Spleen (tissue), 11 donors: Measurements from ENCODE around the gene SLC4A1AP. TPM values are rescaled to one million over a fixed set of nuclear protein-coding genes. Genes with fewer than 3 reads are reported as not detected.

Source experiments
- DNase-seq: peaks from one replicate; pipeline ENCODE4 v3.0.0-alpha.2; 2020
- H3K27ac ChIP-seq, 8 donors: fragments of 200-600 bp; sonication (generic) in 7 of 8; 1 replicate in 4 of 8; 2 replicates in 4 of 8; pipeline versions ENCODE4 v1.5.0 to v1.8.0; 2016 to 2021; ENCODE audit warnings: inconsistent platforms in 4 of 8, mild to moderate bottlenecking in 4 of 8, moderate library complexity in 1 of 8
- H3K27me3 ChIP-seq, 7 donors: fragments of 200-600 bp; sonication (generic) in 6 of 7; replicated peaks in 1 of 7; 1 replicate in 4 of 7; 2 replicates in 3 of 7; pipeline versions ENCODE4 v1.5.0 to v1.8.0; 2016 to 2021; ENCODE audit warnings: inconsistent platforms in 3 of 7, mild to moderate bottlenecking in 1 of 7
- H3K36me3 ChIP-seq, 6 donors: fragments of 200-600 bp; sonication (generic) in 5 of 6; 1 replicate in 4 of 6; 2 replicates in 2 of 6; pipeline versions ENCODE4 v1.5.0 to v1.8.0; 2016 to 2021; ENCODE audit warnings: inconsistent platforms in 2 of 6
- H3K4me1 ChIP-seq, 6 donors: fragments of 200-600 bp; sonication (generic) in 5 of 6; 1 replicate in 3 of 6; 2 replicates in 3 of 6; pipeline versions ENCODE4 v1.5.0 to v1.8.0; 2016 to 2021; ENCODE audit warnings: inconsistent platforms in 3 of 6
- H3K4me3 ChIP-seq, 8 donors: fragments of 200-600 bp; sonication (generic) in 7 of 8; 1 replicate in 4 of 8; 2 replicates in 4 of 8; pipeline versions ENCODE4 v1.5.0 to v1.8.0; 2016 to 2021; ENCODE audit warnings: inconsistent platforms in 4 of 8, mild to moderate bottlenecking in 4 of 8, moderate library complexity in 2 of 8
- H3K9me3 ChIP-seq, 8 donors: fragments of 200-600 bp; sonication (generic) in 7 of 8; 1 replicate in 4 of 8; 2 replicates in 4 of 8; pipeline versions ENCODE4 v1.5.0 to v1.8.0; 2016 to 2021; ENCODE audit warnings: inconsistent platforms in 4 of 8
- CTCF ChIP-seq, 11 experiments: fragments of 200-600 bp in 7 of 11; fragments of 450-650 bp in 4 of 11; sonication (generic) in 4 of 11; IDR thresholded peaks in 8 of 11; conservative IDR thresholded peaks in 3 of 11; 1 replicate in 7 of 11; 2 replicates in 4 of 11; pipeline versions ENCODE4 v1.4.0 to v1.8.0; 2016 to 2021; ENCODE audit warnings: antibody characterized with exemption in 11 of 11, inconsistent platforms in 4 of 11, mild to moderate bottlenecking in 1 of 11
- POLR2A ChIP-seq, 3 donors: fragments of 450-650 bp; IDR thresholded peaks; one replicate each; pipeline ENCODE4 v1.5.1; 2017; ENCODE audit warnings: antibody characterized with exemption in 3 of 3, mild to moderate bottlenecking in 1 of 3
- POLR2AphosphoS5 ChIP-seq, 3 donors: sonication (generic); formaldehyde crosslinking; IDR thresholded peaks; one replicate each; pipeline ENCODE4 v1.5.1; 2017; ENCODE audit warnings: antibody characterized with exemption in 3 of 3
- WGBS, 5 donors: extraction: QIAGEN DNeasy Blood & Tissue Kit in 3 of 5; methylation state at CpG; one replicate each; pipeline versions ENCODE4 v1.1.5 to v1.1.7; 2013 to 2018; 5-methylcytosine and 5-hydroxymethylcytosine counted together
- intact Hi-C: fragments of 100-400 bp; cut with DNase I; formaldehyde crosslinking; loops from one replicate; pipeline ENCODE4 v1.15.0; 2023; ENCODE audit warnings: low total_unique reads
- polyA plus RNA-seq, 3 donors: library from polyadenylated mRNA; stranded (reverse); fragments of 200-250 nt; gene quantifications; one replicate each; pipeline ENCODE4 v1.2.1, GENCODE V29; 2013
- total RNA-seq, 7 donors: library from RNA; depleted of rRNA in 3 of 7; stranded (reverse); fragments of >200 nt in 3 of 7; fragmentation: NEBNext Ultra II Directional in 4 of 7; extraction: Animal tissue kit (Norgen Biotek cat#: 25700) in 4 of 7; gene quantifications; one replicate each; pipeline versions ENCODE4 v1.1.0 to v1.2.1, GENCODE V29; 2016 to 2021
- donor health status: healthy with polysubstance abuse.
- donor health status: DM: no; HTN: no; CAD: no; lungs with moderate emphysema.
- donor health status: DM: no; HTN: no; CAD: no.
- donor health status: Bipolar disorder and iron deficiency.
- donor health status: healthy.
- donor health status: DM: no; HTN: no; CAD: no.
- donor health status: DM: yes; HTN: yes; CAD: no.

The SLC4A1AP gene
- total and polyA plus RNA-seq, 10 donors: 10.5 to 25.4 (median 19.1) TPM

- 92 to 98% (median 95%) methylated on average over 5 of the region's 5 CpGs for WGBS, 5 donors
- no peak for DNase-seq
- Histone ChIP-seq H3K4me1 (peaks cover 0 to 7% (median 0%) of the 10 kb centered on the region in 6 donors), H3K36me3 (peaks cover 8 to 100% (median 95%) of the 10 kb centered on the region in 6 donors), H3K4me3 (no peak overlapping the region), H3K9me3 (no peaks in the 10 kb centered on the region), H3K27ac (no peak overlapping the region), H3K27me3 (no peaks in the 10 kb centered on the region)
- intact Hi-C loops: no loop called here
- TF ChIP-seq POLR2AphosphoS5 (IDR thresholded peaks at IDR 0.05) (no peak), POLR2A (IDR thresholded peaks at IDR 0.05) (no peak), CTCF (IDR thresholded peaks at IDR 0.05 in 8 of 11, conservative IDR thresholded peaks at IDR 0.05 in 3 of 11) (no peak)
These were observed 26.9 kb upstream of the SLC4A1AP start for GRCh38 chr2:27636766-27637165.

GRCh38 chr2:27638037-27638637, 25.6 kb upstream of the SLC4A1AP start:
- Histone ChIP-seq H3K27me3 (no peaks in the 10 kb centered on the region), H3K4me1 (peaks cover 0 to 4% (median 0%) of the 10 kb centered on the region in 6 donors), H3K9me3 (no peaks in the 10 kb centered on the region), H3K27ac (no peak overlapping the region), H3K36me3 (peaks cover 8 to 100% (median 94%) of the 10 kb centered on the region in 6 donors), H3K4me3 (no peak overlapping the region)
- intact Hi-C loops: no loop called here
- no peak for DNase-seq
- TF ChIP-seq POLR2A (IDR thresholded peaks at IDR 0.05) (no peak), POLR2AphosphoS5 (IDR thresholded peaks at IDR 0.05) (no peak), CTCF (IDR thresholded peaks at IDR 0.05 in 8 of 11, conservative IDR thresholded peaks at IDR 0.05 in 3 of 11) (no peak)
- 69 to 87% (median 86%) methylated on average over 3 of the region's 3 CpGs for WGBS, 5 donors

- Histone ChIP-seq H3K27ac (no peak overlapping the region), H3K4me3 (no peak overlapping the region), H3K9me3 (no peaks in the 10 kb centered on the region), H3K4me1 (peaks cover 0 to 4% (median 0%) of the 10 kb centered on the region in 6 donors), H3K36me3 (peaks cover 8 to 100% (median 92%) of the 10 kb centered on the region in 6 donors), H3K27me3 (no peaks in the 10 kb centered on the region)
- no peak for TF ChIP-seq CTCF (IDR thresholded peaks at IDR 0.05 in 8 of 11, conservative IDR thresholded peaks at IDR 0.05 in 3 of 11)
- TF ChIP-seq POLR2AphosphoS5 (IDR thresholded peaks at IDR 0.05): no peak
- no peak for TF ChIP-seq POLR2A (IDR thresholded peaks at IDR 0.05)
- intact Hi-C loops: no loop called here
- WGBS, 5 donors: 57 to 87% (median 63%) methylated on average over 3 of the region's 3 CpGs
- DNase-seq: no peak
These were observed 25.0 kb upstream of the SLC4A1AP start for GRCh38 chr2:27638709-27639108.

- TF ChIP-seq POLR2AphosphoS5 (IDR thresholded peaks at IDR 0.05) (no peak), POLR2A (IDR thresholded peaks at IDR 0.05) (no peak), CTCF (IDR thresholded peaks at IDR 0.05 in 8 of 11, conservative IDR thresholded peaks at IDR 0.05 in 3 of 11) (no peak)
- H3K27me3 ChIP-seq: no peaks in the 10 kb centered on the region
- H3K27ac ChIP-seq: no peak overlapping the region
- DNase-seq: no peak
- H3K4me1 ChIP-seq: peaks cover 0 to 4% (median 0%) of the 10 kb centered on the region in 6 donors
- peaks cover 4 to 100% (median 87%) of the 10 kb centered on the region in 6 donors for H3K36me3 ChIP-seq
- intact Hi-C loops: no loop called here
- H3K9me3 ChIP-seq: no peaks in the 10 kb centered on the region
- WGBS, 5 donors: 78 to 95% (median 93%) methylated on average over 2 of the region's 2 CpGs
- no peak overlapping the region for H3K4me3 ChIP-seq
These were observed 22.9 kb upstream of the SLC4A1AP start for GRCh38 chr2:27640722-27641245.
